ENCODE results near the gene PARP3.

DNA sequence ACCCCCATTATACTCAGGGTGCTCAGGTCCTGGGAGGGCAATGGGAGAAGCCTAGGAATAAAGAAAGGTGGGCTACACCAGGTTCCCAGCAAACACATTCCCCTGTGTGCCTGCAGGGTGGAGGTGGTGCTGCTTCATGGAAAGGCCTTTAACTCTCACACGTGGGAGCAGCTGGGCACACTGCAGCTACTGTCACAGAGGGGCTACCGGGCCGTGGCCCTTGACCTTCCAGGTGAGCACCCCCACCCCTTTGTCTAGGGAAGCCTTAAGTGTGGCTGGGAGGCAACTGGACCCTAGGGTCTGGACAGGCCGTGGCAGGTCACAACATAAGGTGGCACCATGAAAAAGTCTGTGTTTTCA lies 36.0 kb downstream of the PARP3 start:
- TF ChIP-seq, protein P1, sequence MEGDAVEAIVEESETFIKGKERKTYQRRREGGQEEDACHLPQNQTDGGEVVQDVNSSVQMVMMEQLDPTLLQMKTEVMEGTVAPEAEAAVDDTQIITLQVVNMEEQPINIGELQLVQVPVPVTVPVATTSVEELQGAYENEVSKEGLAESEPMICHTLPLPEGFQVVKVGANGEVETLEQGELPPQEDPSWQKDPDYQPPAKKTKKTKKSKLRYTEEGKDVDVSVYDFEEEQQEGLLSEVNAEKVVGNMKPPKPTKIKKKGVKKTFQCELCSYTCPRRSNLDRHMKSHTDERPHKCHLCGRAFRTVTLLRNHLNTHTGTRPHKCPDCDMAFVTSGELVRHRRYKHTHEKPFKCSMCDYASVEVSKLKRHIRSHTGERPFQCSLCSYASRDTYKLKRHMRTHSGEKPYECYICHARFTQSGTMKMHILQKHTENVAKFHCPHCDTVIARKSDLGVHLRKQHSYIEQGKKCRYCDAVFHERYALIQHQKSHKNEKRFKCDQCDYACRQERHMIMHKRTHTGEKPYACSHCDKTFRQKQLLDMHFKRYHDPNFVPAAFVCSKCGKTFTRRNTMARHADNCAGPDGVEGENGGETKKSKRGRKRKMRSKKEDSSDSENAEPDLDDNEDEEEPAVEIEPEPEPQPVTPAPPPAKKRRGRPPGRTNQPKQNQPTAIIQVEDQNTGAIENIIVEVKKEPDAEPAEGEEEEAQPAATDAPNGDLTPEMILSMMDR (IDR thresholded peaks at IDR 0.05; ENCODE audit: control extremely low read depth in 1 of 3, insufficient read depth in 1 of 3, low read depth in 1 of 3, low read length in 3 of 3), result no peak
- TF ChIP-seq KDM1A (IDR thresholded peaks at IDR 0.05; ENCODE audit: borderline replicate concordance, low read length) (no peak), ZNF274 (IDR thresholded peaks at IDR 0.05; ENCODE audit: borderline replicate concordance, extremely low read depth, low read length) (no peak)
- TF ChIP-seq, protein P2, sequence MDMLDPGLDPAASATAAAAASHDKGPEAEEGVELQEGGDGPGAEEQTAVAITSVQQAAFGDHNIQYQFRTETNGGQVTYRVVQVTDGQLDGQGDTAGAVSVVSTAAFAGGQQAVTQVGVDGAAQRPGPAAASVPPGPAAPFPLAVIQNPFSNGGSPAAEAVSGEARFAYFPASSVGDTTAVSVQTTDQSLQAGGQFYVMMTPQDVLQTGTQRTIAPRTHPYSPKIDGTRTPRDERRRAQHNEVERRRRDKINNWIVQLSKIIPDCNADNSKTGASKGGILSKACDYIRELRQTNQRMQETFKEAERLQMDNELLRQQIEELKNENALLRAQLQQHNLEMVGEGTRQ (IDR thresholded peaks at IDR 0.05; ENCODE audit: low read length), result no peak
